Activated B cell treated with CpG ODN at 0.5 μM for 24 hours (primary cell): Measurements from ENCODE around the gene CD48. TPM values are rescaled to one million over a fixed set of nuclear protein-coding genes. Genes with fewer than 3 reads are reported as not detected.

Source experiments
- ATAC-seq: fragments of 200-7000 bp; cut with Tn5 transposase; one replicate; pipeline ENCODE4 v1.10.0; 2021; ENCODE audit warnings: low read depth, mild to moderate bottlenecking, moderate library complexity
- CTCF ChIA-PET: fragments of 350-600 bp; sonication (Branson Sonifier 250); formaldehyde crosslinking; loops from one replicate; lab custom pipeline; 2021; ENCODE audit warnings: antibody characterized with exemption; lab: Charles Lee
- POLR2A ChIA-PET: fragments of 350-600 bp; sonication (Branson Sonifier 250); formaldehyde crosslinking; loops from one replicate; lab custom pipeline; 2021; ENCODE audit warnings: antibody characterized with exemption; lab: Charles Lee
- DNase-seq: peaks from one replicate; pipeline ENCODE4 v3.0.0; 2022
- H3K27ac Mint-ChIP-seq: one replicate; pipeline ENCODE4 v1.8.0; 2020; ENCODE audit warnings: mixed read lengths
- H3K27me3 Mint-ChIP-seq: one replicate; pipeline ENCODE4 v1.8.0; 2021; ENCODE audit warnings: mixed read lengths
- H3K36me3 Mint-ChIP-seq: one replicate; pipeline ENCODE4 v1.8.0; 2021; ENCODE audit warnings: low read depth, mixed read lengths
- H3K4me1 Mint-ChIP-seq: one replicate; pipeline ENCODE4 v1.8.0; 2021; ENCODE audit warnings: mixed read lengths
- H3K4me3 Mint-ChIP-seq: one replicate; pipeline ENCODE4 v1.8.0; 2020; ENCODE audit warnings: mild to moderate bottlenecking, mixed read lengths
- H3K9me3 Mint-ChIP-seq: one replicate; pipeline ENCODE4 v1.8.0; 2020; ENCODE audit warnings: mixed read lengths
- intact Hi-C: fragments of 100-400 bp; cut with micrococcal nuclease; formaldehyde crosslinking; loops from one replicate; pipeline ENCODE4 v1.15.1; 2024
- total RNA-seq: library from RNA; stranded (reverse); gene quantifications from 2 replicates; pipeline ENCODE4 v1.2.3, GENCODE V29; 2022
- TF ChIP-seq, protein P1 (sequence below): fragments of 200-600 bp; IDR thresholded peaks from one replicate; pipeline ENCODE4 v1.8.0; 2022; ENCODE audit warnings: antibody characterized with exemption, mild to moderate bottlenecking

CD48 gene
- total RNA-seq, 1 donor from 2014 or later = 200 TPM

- TF ChIP-seq, protein P1, sequence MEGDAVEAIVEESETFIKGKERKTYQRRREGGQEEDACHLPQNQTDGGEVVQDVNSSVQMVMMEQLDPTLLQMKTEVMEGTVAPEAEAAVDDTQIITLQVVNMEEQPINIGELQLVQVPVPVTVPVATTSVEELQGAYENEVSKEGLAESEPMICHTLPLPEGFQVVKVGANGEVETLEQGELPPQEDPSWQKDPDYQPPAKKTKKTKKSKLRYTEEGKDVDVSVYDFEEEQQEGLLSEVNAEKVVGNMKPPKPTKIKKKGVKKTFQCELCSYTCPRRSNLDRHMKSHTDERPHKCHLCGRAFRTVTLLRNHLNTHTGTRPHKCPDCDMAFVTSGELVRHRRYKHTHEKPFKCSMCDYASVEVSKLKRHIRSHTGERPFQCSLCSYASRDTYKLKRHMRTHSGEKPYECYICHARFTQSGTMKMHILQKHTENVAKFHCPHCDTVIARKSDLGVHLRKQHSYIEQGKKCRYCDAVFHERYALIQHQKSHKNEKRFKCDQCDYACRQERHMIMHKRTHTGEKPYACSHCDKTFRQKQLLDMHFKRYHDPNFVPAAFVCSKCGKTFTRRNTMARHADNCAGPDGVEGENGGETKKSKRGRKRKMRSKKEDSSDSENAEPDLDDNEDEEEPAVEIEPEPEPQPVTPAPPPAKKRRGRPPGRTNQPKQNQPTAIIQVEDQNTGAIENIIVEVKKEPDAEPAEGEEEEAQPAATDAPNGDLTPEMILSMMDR = no peak
- POLR2A ChIA-PET = no interaction called here
- intact Hi-C loops = no loop called here
- Mint-ChIP-seq H3K4me3 (peak overlapping the region; percentile 72), H3K27ac (peak overlapping the region; percentile 38), H3K27me3 (no peaks in the 10 kb centered on the region), H3K9me3 (no peaks in the 10 kb centered on the region), H3K4me1 (peaks cover 84% of the 10 kb centered on the region), H3K36me3 (peaks cover 60% of the 10 kb centered on the region)
- ATAC-seq (no peak), DNase-seq (no peak)
- CTCF ChIA-PET = interaction anchor here (1.0 kb wide), 1 partner anchor 209 kb away, joined by 3 read pairs; no protein-coding TSS in a partner anchor
Measured at GRCh38 chr1:160742428-160743127, 31.0 kb upstream of the CD48 start.

DNA sequence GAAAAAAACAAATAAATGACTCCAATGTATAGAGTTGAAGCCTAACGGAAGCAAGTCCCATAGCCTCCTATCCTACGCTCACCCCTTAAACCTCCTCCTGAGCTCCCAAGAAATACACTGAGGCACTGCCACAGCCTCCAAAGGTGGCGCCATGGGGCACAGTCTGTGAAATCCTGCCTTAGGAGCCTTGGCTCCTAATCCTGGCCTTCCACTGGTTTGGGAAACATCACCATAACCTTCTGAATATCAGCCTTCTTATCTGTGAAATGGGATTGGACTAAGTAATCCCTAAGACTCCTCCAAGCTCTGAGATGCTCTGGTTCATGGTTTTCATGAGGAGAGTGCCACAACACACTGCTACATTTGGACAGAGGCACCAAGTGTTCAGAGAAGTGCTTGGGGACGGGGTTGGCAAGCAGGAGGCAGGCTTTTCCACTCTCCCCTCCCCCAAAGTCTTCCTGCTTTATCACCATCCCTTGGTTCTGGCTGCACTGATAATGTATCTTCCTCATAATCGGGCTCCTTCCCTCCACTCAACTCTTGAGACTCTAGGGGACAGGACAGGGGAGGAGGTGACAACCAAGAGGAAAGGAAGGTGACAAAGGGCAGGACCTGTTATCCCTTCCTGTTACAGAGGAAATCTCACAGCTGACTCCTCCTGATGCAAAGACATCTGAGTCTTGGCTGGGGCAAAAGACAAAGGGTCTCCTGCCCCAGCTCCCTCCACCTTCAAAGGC is 30.2 kb upstream of the CD48 start:
- peaks cover 3% of the 10 kb centered on the region for H3K9me3 Mint-ChIP-seq
- peaks cover 57% of the 10 kb centered on the region for H3K36me3 Mint-ChIP-seq
- no peak for DNase-seq

DNA sequence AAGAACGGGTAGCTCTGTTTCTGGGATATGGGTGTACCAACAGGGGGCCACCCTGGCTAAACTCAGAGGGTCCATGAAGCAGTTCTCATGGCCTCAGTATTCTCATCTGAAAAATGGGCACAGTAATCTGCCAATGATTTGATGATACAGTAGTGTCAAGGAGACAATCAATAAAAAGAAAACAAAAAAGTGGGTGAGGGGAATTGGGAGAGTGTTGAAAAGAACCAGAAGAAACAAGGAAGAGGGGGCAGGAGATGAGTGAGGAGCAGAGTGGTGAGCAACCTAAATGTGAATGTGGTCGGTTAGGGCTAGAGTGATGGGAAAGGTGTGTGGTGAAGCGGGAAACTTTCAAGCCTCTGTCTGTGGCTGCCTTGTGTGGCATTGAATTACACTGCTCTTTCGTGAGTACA is 29.5 kb upstream of the CD48 start:
- no peak for DNase-seq
- H3K36me3 Mint-ChIP-seq = peaks cover 59% of the 10 kb centered on the region

More for the DNA sequence above, 30.2 kb upstream of the CD48 start:
- no peak for ATAC-seq
- Mint-ChIP-seq H3K4me1 (peaks cover 81% of the 10 kb centered on the region), H3K4me3 (peak overlapping the region; percentile 72), H3K27ac (peak overlapping the region; percentile 41), H3K27me3 (no peaks in the 10 kb centered on the region)
- TF ChIP-seq, protein P1 = no peak
- intact Hi-C loops = loop anchor here (2.0 kb wide), 1 partner anchor 17 kb away; no protein-coding TSS in a partner anchor
- POLR2A ChIA-PET = interaction anchor here (1.0 kb wide), 1 partner anchor 18 kb away, joined by 3 read pairs; no protein-coding TSS in a partner anchor
- CTCF ChIA-PET = interaction anchor here (1.0 to 1.8 kb wide), 2 partner anchors 34 to 210 kb away, joined by 3 to 4 read pairs; no protein-coding TSS in a partner anchor

GRCh38 chr1:160740133-160740688 is 28.6 kb upstream of the CD48 start:
- peaks cover 59% of the 10 kb centered on the region for H3K36me3 Mint-ChIP-seq
- H3K27me3 Mint-ChIP-seq = no peaks in the 10 kb centered on the region
- peak overlapping the region; percentile 71 for H3K27ac Mint-ChIP-seq
- H3K4me3 Mint-ChIP-seq = peak overlapping the region; percentile 72
- CTCF ChIA-PET = interaction anchor here (0.6 to 1.8 kb wide), 4 partner anchors 13 to 358 kb away, joined by 3 to 4 read pairs (median 4); no protein-coding TSS in a partner anchor
- no peak for ATAC-seq
- intact Hi-C loops = loop anchor here (2.0 kb wide), 1 partner anchor 19 kb away; no protein-coding TSS in a partner anchor
- H3K4me1 Mint-ChIP-seq = peaks cover 74% of the 10 kb centered on the region
- POLR2A ChIA-PET = interaction anchor here (0.7 to 1.2 kb wide), 6 partner anchors 10 to 50 kb away, joined by 3 to 5 read pairs (median 4); no protein-coding TSS in a partner anchor
- H3K9me3 Mint-ChIP-seq = peaks cover 7% of the 10 kb centered on the region
- no peak for DNase-seq
- TF ChIP-seq, protein P1 = no peak

More for the DNA sequence above, 29.5 kb upstream of the CD48 start:
- H3K4me1 Mint-ChIP-seq = peaks cover 77% of the 10 kb centered on the region
- no peaks in the 10 kb centered on the region for H3K27me3 Mint-ChIP-seq
- ChIA-PET CTCF (interaction anchor here (0.6 to 1.8 kb wide), 4 partner anchors 14 to 357 kb away, joined by 3 to 4 read pairs (median 4); no protein-coding TSS in a partner anchor), POLR2A (interaction anchor here (0.9 to 1.2 kb wide), 5 partner anchors 9 to 49 kb away, joined by 3 to 5 read pairs (median 4); no protein-coding TSS in a partner anchor)
- H3K4me3 Mint-ChIP-seq = peak overlapping the region; percentile 72
- peaks cover 5% of the 10 kb centered on the region for H3K9me3 Mint-ChIP-seq
- no peak for ATAC-seq
- TF ChIP-seq, protein P1 = no peak
- H3K27ac Mint-ChIP-seq = peak overlapping the region; percentile 55
- intact Hi-C loops = loop anchor here (2.0 kb wide), 1 partner anchor 18 kb away; no protein-coding TSS in a partner anchor
